ENCODE measurements around the gene MS4A4A. TPM values are rescaled to one million over a fixed set of nuclear protein-coding genes. Genes with fewer than 3 reads are reported as not detected.

The MS4A4A gene
- total RNA-seq, 2 experiments from 2014 or later: not detected

DNA sequence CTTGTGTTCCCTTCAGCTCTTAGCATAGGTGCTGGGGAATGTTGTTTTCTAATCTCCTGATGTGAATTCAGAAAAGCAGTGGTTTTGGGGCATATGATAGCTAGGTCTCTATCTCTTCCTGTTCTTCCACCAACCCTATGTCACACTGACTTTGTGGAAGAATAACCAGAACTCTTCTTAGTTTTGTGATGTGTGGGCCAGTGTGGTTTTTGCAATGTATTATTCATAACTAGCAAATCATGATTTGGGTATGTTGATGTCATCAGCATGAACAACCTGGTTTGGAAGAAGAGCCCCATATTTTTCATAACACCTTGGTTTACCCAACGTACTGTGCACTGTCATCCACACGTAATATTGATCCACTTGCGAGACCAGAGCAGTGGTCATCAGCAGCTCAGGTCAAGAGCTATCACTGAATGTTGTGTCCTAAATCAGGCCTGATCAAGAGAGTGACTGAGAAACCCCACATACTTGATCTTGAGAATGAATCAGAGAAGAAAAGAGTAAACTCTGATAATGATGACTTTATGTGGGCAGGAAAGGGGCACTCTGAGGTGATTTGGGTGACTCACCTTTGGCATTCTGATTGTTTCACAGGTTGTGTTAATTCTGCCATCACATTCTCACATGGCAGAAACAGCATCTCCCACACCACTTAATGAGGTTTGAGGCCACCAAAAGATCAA, 27.2 kb downstream of the MS4A4A start:
- CTCF ChIA-PET: interaction anchor here (1.5 kb wide), 1 partner anchor 38 kb away, joined by 3 read pairs; no protein-coding TSS in a partner anchor

DNA sequence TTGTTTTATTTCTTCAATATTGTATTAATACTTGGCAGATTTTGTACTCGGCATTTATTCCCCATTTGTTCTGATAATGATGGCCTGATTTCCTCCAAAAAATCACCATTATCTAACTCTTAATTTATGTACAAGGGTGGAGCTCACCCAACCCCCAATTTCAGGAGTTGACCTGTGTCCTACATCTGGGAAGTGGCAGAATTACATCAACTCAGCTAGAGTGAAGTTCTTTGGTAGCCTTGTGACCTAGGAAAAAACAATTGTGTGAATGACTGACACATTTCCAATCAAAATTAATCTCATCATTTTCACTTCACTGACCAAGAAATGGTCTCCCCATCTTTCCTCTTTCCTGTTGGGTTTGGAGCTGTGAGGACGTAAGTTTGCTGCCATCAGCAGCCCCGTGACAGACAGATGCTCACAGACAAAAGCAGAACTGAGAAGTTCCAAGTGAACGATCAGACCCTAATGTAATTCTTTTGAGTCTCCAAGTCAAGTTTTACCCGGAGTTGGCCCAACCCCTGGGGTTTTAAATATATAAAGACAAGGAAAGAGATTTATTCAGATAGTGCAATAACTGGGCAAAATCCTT, 30.0 kb downstream of the MS4A4A start:
- Mint-ChIP-seq H3K9me3 (ENCODE audit: insufficient read depth) (no peaks in the 10 kb centered on the region), H3K36me3 (ENCODE audit: low read depth) (no peaks in the 10 kb centered on the region), H3K27ac (no peak overlapping the region), H3K27me3 (ENCODE audit: low read depth) (no peaks in the 10 kb centered on the region), H3K4me3 (no peak overlapping the region), H3K4me1 (ENCODE audit: low read depth) (no peaks in the 10 kb centered on the region)
- CTCF ChIA-PET: no interaction called here
- POLR2A ChIA-PET: no interaction called here
- DNase-seq: no peak
- no peak for ATAC-seq

More for the DNA sequence above, 27.2 kb downstream of the MS4A4A start:
- DNase-seq (no peak), ATAC-seq (no peak)
- Mint-ChIP-seq H3K27ac (no peak overlapping the region), H3K27me3 (ENCODE audit: low read depth) (no peaks in the 10 kb centered on the region), H3K4me1 (ENCODE audit: low read depth) (no peaks in the 10 kb centered on the region), H3K4me3 (no peak overlapping the region), H3K9me3 (ENCODE audit: insufficient read depth) (no peaks in the 10 kb centered on the region), H3K36me3 (ENCODE audit: low read depth) (no peaks in the 10 kb centered on the region)
- POLR2A ChIA-PET: no interaction called here

DNA sequence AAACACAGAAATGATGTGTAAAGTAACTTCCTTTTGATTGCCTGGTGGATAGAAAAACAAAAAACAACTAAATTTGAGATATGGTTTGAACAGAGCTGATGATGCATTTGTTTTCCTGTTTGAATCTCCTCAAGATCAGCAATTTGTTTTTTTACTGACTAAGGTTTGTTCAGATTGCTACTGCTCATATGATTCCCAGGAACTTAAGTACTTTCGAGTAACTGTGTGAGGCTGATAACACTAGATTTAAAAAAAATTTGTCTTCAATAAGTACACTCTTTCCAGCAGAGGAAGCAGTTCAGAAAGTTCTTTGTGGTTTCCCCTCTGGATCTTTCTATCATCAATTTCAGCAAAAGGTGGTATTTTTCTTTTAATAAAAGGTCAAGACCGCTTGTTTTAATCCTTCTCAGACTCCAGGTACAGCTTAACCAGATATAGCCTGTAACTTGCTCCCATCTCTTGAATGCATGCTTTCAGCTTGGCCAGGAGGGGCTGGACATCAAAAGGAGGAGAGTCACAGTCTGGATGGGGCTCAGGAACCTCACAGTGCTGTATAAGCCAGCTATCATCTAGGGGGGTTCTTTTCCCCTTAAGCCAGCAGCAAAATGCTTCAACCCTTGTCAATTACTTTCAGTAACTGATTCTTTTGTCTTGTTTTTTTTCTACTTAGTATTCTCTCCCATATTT, 34.3 kb downstream of the MS4A4A start:
- no peak for ATAC-seq
- no peak overlapping the region for H3K27ac Mint-ChIP-seq
- H3K36me3 Mint-ChIP-seq (ENCODE audit: low read depth): no peaks in the 10 kb centered on the region
- DNase-seq: no peak
- H3K27me3 Mint-ChIP-seq (ENCODE audit: low read depth): no peaks in the 10 kb centered on the region
- H3K9me3 Mint-ChIP-seq (ENCODE audit: insufficient read depth): peaks cover under 1% of the 10 kb centered on the region
- ChIA-PET POLR2A (interaction anchor here (0.7 kb wide), 1 partner anchor 991 kb away, joined by 3 read pairs; no protein-coding TSS in a partner anchor), CTCF (no interaction called here)
- H3K4me3 Mint-ChIP-seq: no peak overlapping the region
- H3K4me1 Mint-ChIP-seq (ENCODE audit: low read depth): no peaks in the 10 kb centered on the region

DNA sequence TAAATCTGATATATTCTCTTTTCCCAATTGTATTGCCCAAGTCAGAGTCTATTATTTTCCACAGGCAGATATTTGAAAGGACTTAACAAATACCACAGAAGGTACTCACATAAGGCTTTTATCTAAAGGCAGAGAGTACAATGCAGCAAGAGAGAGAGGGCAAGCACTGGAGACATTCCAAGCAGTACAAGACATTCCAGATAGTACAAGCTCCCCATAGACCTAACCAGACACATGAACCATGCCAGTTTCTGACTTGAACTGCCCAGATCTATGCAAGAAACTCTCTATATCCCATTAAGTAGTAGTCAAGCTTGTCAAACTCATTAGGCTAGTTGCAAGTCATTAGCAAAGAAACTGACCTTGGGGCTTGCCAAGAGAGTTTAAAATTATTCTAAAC, 35.4 kb downstream of the MS4A4A start:
- H3K36me3 Mint-ChIP-seq (ENCODE audit: low read depth): no peaks in the 10 kb centered on the region
- CTCF ChIA-PET: no interaction called here
- peaks cover 7% of the 10 kb centered on the region for H3K9me3 Mint-ChIP-seq (ENCODE audit: insufficient read depth)
- ATAC-seq (no peak), DNase-seq (no peak)
- H3K4me1 Mint-ChIP-seq (ENCODE audit: low read depth): no peaks in the 10 kb centered on the region
- no peak overlapping the region for H3K27ac Mint-ChIP-seq
- no peak overlapping the region for H3K4me3 Mint-ChIP-seq
- POLR2A ChIA-PET: no interaction called here
- H3K27me3 Mint-ChIP-seq (ENCODE audit: low read depth): no peaks in the 10 kb centered on the region

DNA sequence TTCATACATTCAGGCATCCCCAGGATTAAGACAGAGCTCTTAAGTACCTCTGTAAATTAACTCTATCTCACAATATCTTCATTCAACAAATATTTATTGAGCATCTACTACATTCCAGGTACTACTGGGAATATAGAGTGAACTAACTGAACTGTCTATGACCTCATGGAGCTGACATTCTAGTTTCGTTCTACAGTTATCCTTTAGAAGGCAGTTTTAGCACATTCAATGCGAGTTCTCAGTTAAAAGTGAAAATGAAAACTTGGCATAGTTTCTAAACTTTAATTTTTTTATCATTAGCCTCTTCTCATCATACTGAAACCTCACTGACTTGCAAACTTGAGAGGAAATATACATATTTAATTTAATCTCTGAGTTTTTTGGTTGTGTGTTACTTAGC, 35.9 kb downstream of the MS4A4A start:
- H3K4me1 Mint-ChIP-seq (ENCODE audit: low read depth): no peaks in the 10 kb centered on the region
- no peak overlapping the region for H3K4me3 Mint-ChIP-seq
- no peak overlapping the region for H3K27ac Mint-ChIP-seq
- no peaks in the 10 kb centered on the region for H3K36me3 Mint-ChIP-seq (ENCODE audit: low read depth)
- peaks cover 7% of the 10 kb centered on the region for H3K9me3 Mint-ChIP-seq (ENCODE audit: insufficient read depth)
- H3K27me3 Mint-ChIP-seq (ENCODE audit: low read depth): no peaks in the 10 kb centered on the region
- DNase-seq: no peak
- no peak for ATAC-seq
- ChIA-PET POLR2A (no interaction called here), CTCF (no interaction called here)

DNA sequence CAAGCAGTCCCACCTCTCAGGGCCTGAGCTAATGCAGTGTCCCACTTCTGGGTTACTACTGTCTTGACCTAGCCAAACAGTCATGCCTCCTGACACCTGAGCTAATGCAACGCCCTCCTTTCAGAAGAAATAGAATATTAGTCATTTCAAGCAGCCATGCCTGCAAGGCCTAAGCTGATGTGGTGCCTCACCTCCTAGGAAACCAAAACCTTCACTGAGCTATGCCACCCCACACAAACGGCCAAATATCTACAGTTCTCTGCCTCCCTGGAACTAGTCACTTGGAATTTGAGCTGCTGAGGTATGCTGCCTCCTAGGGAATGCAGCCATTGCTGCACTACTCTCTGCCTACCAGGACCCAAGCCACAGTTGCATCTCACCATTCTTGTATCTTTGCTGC, 38.3 kb downstream of the MS4A4A start:
- no peak for DNase-seq
- Mint-ChIP-seq H3K27me3 (ENCODE audit: low read depth) (peaks cover 2% of the 10 kb centered on the region), H3K36me3 (ENCODE audit: low read depth) (no peaks in the 10 kb centered on the region), H3K4me3 (no peak overlapping the region), H3K4me1 (ENCODE audit: low read depth) (no peaks in the 10 kb centered on the region), H3K27ac (no peak overlapping the region), H3K9me3 (ENCODE audit: insufficient read depth) (peaks cover 7% of the 10 kb centered on the region)
- ChIA-PET POLR2A (no interaction called here), CTCF (no interaction called here)
- no peak for ATAC-seq

DNA sequence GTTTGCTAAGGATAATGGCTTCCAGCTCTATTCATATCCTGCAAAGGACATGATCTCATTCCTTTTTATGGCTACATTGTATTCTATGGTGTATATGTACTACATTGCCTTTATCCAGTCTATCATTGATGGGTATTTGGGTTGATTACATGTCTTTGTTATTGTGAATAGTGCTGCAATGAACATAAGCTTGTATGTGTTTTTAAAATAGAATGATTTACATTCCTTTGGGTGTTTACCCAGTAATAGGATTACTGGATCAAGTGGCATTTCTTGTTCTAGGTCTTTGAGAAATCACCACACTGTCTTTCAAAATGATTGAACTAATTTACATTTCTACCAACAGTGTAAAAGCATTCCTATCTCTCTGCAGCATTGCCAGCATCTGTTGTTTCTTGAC, 40.6 kb downstream of the MS4A4A start:
- no peak for DNase-seq
- H3K4me1 Mint-ChIP-seq (ENCODE audit: low read depth): no peaks in the 10 kb centered on the region
- no peak for ATAC-seq
- ChIA-PET CTCF (interaction anchor here (1.5 kb wide), 1 partner anchor 70 kb away, joined by 4 read pairs; no protein-coding TSS in a partner anchor), POLR2A (no interaction called here)
- H3K4me3 Mint-ChIP-seq: no peak overlapping the region
- peaks cover 7% of the 10 kb centered on the region for H3K9me3 Mint-ChIP-seq (ENCODE audit: insufficient read depth)
- no peaks in the 10 kb centered on the region for H3K36me3 Mint-ChIP-seq (ENCODE audit: low read depth)
- peaks cover 2% of the 10 kb centered on the region for H3K27me3 Mint-ChIP-seq (ENCODE audit: low read depth)
- H3K27ac Mint-ChIP-seq: no peak overlapping the region

DNA sequence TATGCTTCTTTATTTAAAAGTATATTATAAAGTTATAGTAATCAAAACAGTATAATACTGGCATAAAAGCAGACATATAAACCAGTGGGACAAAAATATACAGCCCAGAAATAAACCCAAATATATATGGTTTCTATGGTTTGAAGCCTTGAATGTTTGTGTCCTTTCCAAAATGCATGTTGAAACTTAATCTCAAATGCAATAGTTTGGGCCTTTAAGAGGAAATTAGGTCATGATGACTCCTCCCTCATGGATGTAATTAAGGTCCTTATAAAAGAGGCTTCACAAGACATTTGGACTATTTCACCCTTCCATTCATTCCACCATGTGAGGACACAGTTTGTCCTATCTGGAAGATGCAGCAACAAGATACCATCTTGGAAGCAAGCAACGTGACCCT, 46.5 kb downstream of the MS4A4A start, which contains the start of gene MS4A6E:
TSS of gene MS4A6E (plus strand) at position 301 of the 400 bp plus-strand sequence. CDS start 7,641 bp downstream, outside the sequence.
- H3K27me3 Mint-ChIP-seq (ENCODE audit: low read depth): peaks cover under 1% of the 10 kb centered on the region
- ATAC-seq (no peak), DNase-seq (no peak)
- ChIA-PET POLR2A (no interaction called here), CTCF (interaction anchor here (1.2 kb wide), 1 partner anchor 62 kb away, joined by 3 read pairs; no protein-coding TSS in a partner anchor)
- no peak within 1 kb of the TSS for H3K4me3 Mint-ChIP-seq
- H3K36me3 Mint-ChIP-seq (ENCODE audit: low read depth): no peaks in the 10 kb centered on the region
- H3K27ac Mint-ChIP-seq: no peak within 1 kb of the TSS
- no peaks in the 10 kb centered on the region for H3K9me3 Mint-ChIP-seq (ENCODE audit: insufficient read depth)
- no peaks in the 10 kb centered on the region for H3K4me1 Mint-ChIP-seq (ENCODE audit: low read depth)

DNA sequence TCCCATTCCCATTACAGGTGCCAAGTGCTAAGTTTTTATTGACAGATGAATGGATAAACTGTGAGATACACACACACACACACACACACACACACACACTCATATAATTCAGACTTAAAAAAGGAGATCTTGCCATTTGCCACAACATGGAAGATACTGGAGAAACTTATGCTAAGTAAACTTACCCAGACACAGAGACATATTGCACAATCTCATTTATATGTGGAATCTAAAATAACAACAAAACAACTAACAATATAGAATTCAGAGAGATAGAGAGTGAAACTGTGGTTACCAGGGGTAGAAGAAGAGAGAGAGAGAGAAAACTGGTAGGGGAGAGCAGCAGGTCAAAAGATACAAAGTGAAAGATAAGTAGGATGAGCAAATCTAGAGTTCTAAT, 48.0 kb downstream of the MS4A4A start:
- ChIA-PET POLR2A (no interaction called here), CTCF (no interaction called here)
- DNase-seq: no peak
- peaks cover 4% of the 10 kb centered on the region for H3K27me3 Mint-ChIP-seq (ENCODE audit: low read depth)
- H3K4me3 Mint-ChIP-seq: no peak overlapping the region
- H3K27ac Mint-ChIP-seq: no peak overlapping the region
- no peaks in the 10 kb centered on the region for H3K9me3 Mint-ChIP-seq (ENCODE audit: insufficient read depth)
- no peaks in the 10 kb centered on the region for H3K4me1 Mint-ChIP-seq (ENCODE audit: low read depth)
- ATAC-seq: no peak
- no peaks in the 10 kb centered on the region for H3K36me3 Mint-ChIP-seq (ENCODE audit: low read depth)

DNA sequence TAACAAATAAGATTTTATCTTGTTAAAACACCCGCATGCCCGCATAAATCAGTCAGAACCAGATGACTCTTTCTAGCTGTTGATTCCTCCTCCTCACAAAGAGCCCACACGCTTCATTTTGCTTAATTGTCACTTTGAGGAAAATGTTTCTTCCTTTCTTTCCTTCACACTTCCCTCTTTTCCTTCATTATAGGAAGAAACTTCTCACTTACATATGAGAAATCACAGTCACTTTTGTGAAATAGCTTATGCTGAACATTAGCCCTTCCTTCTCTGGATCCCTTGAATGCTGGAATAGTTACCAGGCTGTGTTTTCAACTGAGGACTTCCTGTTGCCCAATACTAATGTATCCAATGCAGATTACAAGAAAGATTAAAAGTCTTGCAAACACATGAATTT, 52.4 kb downstream of the MS4A4A start:
- CTCF ChIA-PET: interaction anchor here (1.2 to 2.1 kb wide), 3 partner anchors 10 to 68 kb away, joined by 5 to 10 read pairs (median 5); no protein-coding TSS in a partner anchor
- DNase-seq (no peak), ATAC-seq (no peak)
- H3K27ac Mint-ChIP-seq: no peak overlapping the region
- POLR2A ChIA-PET: no interaction called here
- no peaks in the 10 kb centered on the region for H3K4me1 Mint-ChIP-seq (ENCODE audit: low read depth)
- no peaks in the 10 kb centered on the region for H3K9me3 Mint-ChIP-seq (ENCODE audit: insufficient read depth)
- peaks cover 13% of the 10 kb centered on the region for H3K27me3 Mint-ChIP-seq (ENCODE audit: low read depth)
- no peak overlapping the region for H3K4me3 Mint-ChIP-seq
- no peaks in the 10 kb centered on the region for H3K36me3 Mint-ChIP-seq (ENCODE audit: low read depth)

DNA sequence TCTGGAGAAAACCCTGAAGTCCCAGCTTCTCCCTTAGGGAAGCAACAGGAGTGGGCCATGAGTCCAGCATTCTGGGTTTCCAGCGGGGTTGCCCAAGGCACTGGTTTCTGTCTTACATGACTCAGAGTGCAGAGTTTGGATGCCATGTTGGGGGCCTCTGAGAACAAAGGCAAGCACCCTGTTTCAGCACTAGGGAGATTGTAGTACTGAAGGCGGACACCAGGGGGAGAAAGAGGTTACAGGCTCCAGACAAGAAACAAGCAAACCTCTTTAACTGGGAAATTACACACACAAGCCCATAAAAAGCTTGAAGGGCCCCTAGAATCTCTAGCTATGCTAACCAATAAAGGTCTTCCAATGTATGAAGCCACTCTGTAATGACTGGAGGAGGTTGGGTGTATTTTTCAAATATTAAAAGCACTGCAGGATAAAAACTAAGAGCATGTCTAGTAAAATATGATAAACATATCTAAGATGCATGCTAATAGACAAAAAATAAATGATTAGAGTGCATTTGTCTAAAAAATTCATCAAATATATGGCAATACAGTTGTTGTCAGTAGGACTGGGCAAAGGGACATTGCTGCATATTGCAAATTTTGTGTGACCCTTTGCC, 53.6 kb downstream of the MS4A4A start:
- DNase-seq: peak; percentile 73
- H3K27ac Mint-ChIP-seq: no peak overlapping the region
- no peak overlapping the region for H3K4me3 Mint-ChIP-seq
- no peaks in the 10 kb centered on the region for H3K9me3 Mint-ChIP-seq (ENCODE audit: insufficient read depth)
- H3K36me3 Mint-ChIP-seq (ENCODE audit: low read depth): no peaks in the 10 kb centered on the region
- ATAC-seq: peak; percentile 60
- ChIA-PET CTCF (interaction anchor here (0.6 to 2.1 kb wide), 11 partner anchors 8 to 497 kb away, joined by 3 to 10 read pairs (median 3); no protein-coding TSS in a partner anchor), POLR2A (no interaction called here)
- H3K4me1 Mint-ChIP-seq (ENCODE audit: low read depth): no peaks in the 10 kb centered on the region
- H3K27me3 Mint-ChIP-seq (ENCODE audit: low read depth): peaks cover 13% of the 10 kb centered on the region

Measured in activated CD8-positive, alpha-beta T cell treated with anti-CD3 and anti-CD28 coated beads, Interleukin-2, amount 10 ng/mL, durations not matched to agents 7 days and 5 days (primary cell).